Lung (tissue), 12 donors: Measurements from ENCODE around the gene PLPPR5. TPM values are rescaled to one million over a fixed set of nuclear protein-coding genes. Genes with fewer than 3 reads are reported as not detected.

Source experiments
- ATAC-seq: fragments of 200-7000 bp; cut with Tn5 transposase; one replicate; pipeline ENCODE4 v1.9.1; 2020; ENCODE audit warnings: moderate number of reproducible peaks; ENCODE audit not compliant: insufficient read depth, low FRiP score
- DNase-seq, 3 donors: peaks; one replicate each; pipeline ENCODE4 v3.0.0-alpha.2; 2013 to 2017
- H3K27ac ChIP-seq, 2 donors: one replicate each; pipeline ENCODE4 v1.5.1; 2013; ENCODE audit warnings: mild to moderate bottlenecking in 2 of 2, moderate library complexity in 2 of 2, control low read depth in 1 of 2, inconsistent platforms in 1 of 2, low read depth in 1 of 2, low read length in 1 of 2
- H3K27me3 ChIP-seq, 3 donors: one replicate each; pipeline ENCODE4 v1.5.1; 2013; ENCODE audit warnings: low read length in 2 of 3; ENCODE audit not compliant: control insufficient read depth in 3 of 3, insufficient read depth in 3 of 3
- H3K36me3 ChIP-seq, 4 donors: one replicate each; pipeline ENCODE4 v1.5.1; 2013; ENCODE audit warnings: low read length in 4 of 4, mild to moderate bottlenecking in 1 of 4, moderate library complexity in 1 of 4; ENCODE audit not compliant: control insufficient read depth in 4 of 4, insufficient read depth in 4 of 4
- H3K4me1 ChIP-seq, 5 donors: one replicate each; pipeline ENCODE4 v1.5.1; 2013; ENCODE audit warnings: low read length in 5 of 5, mild to moderate bottlenecking in 2 of 5, moderate library complexity in 1 of 5; ENCODE audit not compliant: control insufficient read depth in 5 of 5, insufficient read depth in 5 of 5
- H3K4me3 ChIP-seq: one replicate; pipeline ENCODE4 v1.5.1; 2013; ENCODE audit warnings: mild to moderate bottlenecking, control low read depth, moderate library complexity
- H3K9ac ChIP-seq, 2 donors: one replicate each; pipeline ENCODE4 v1.5.1; 2013; ENCODE audit warnings: low read length in 2 of 2, control low read depth in 1 of 2; ENCODE audit not compliant: insufficient read depth in 1 of 2
- H3K9me3 ChIP-seq, 4 donors: one replicate each; pipeline ENCODE4 v1.5.1; 2013; ENCODE audit warnings: low read length in 3 of 4, mild to moderate bottlenecking in 1 of 4, moderate library complexity in 1 of 4; ENCODE audit not compliant: control insufficient read depth in 4 of 4, insufficient read depth in 3 of 4
- CTCF ChIP-seq: IDR thresholded peaks from 2 replicates; pipeline ENCODE4 v1.5.1; 2012; ENCODE audit warnings: mild to moderate bottlenecking; ENCODE audit errors: control extremely low read depth, extremely low read depth
- WGBS, 2 donors: extraction: QIAGEN DNeasy Blood & Tissue Kit; methylation state at CpG; one replicate each; pipeline ENCODE4 v1.1.7; 2013; 5-methylcytosine and 5-hydroxymethylcytosine counted together
- polyA plus RNA-seq, 2 donors: library from polyadenylated mRNA; stranded (reverse); fragments of 200-250 nt; gene quantifications; one replicate each; pipeline ENCODE4 v1.2.1, GENCODE V29; 2013
- total RNA-seq, 2 donors: library from RNA; depleted of rRNA in 1 of 2; stranded (reverse); fragments of >200 nt in 1 of 2; gene quantifications; one replicate each; pipeline ENCODE4 v1.2.1, GENCODE V29; 2014 to 2021
- donor health status: control.
- donor health status: control.
- donor health status: Bipolar disorder and iron deficiency.
- donor health status: healthy.
- donor health status: DM: yes; HTN: yes; CAD: no.

The PLPPR5 gene
- total and polyA plus RNA-seq, 4 donors, result 0.05 to 1.4 (median 0.21) TPM; not detected in 1

DNA sequence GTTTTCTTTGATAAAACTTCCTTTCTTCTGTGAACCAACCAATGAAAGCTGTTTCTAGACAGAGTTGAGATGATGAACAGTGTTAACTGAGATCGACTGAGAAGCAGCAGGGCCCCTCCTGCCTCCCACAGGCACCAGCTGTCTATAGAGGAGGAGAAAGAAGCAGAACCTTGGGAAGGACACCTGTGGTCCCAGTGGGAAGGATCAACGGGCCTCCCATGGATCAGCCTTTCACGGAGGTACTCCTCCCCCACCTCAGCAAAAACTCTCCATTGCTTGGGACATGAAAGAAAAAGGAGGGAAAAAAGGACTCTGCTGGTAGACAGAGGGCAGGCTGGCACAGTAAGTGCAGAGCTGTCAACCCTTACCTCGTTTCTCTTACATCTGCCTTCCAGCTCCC, 40.5 kb downstream of the PLPPR5 start:
- no peak for TF ChIP-seq CTCF
- Histone ChIP-seq H3K27ac (no peak overlapping the region), H3K36me3 (no peaks in the 10 kb centered on the region), H3K27me3 (no peaks in the 10 kb centered on the region), H3K9ac (no peak overlapping the region), H3K9me3 (no peaks in the 10 kb centered on the region), H3K4me3 (no peak overlapping the region), H3K4me1 (no peaks in the 10 kb centered on the region)
- WGBS, 2 donors, result 49 to 67% methylated on average over 4 of the region's 4 CpGs
- DNase-seq (no peak), ATAC-seq (no peak)

GRCh38 chr1:98963064-98963758, 41.5 kb downstream of the PLPPR5 start:
- 75 to 90% methylated on average over 3 of the region's 3 CpGs for WGBS, 2 donors
- TF ChIP-seq CTCF, result no peak
- Histone ChIP-seq H3K4me3 (no peak overlapping the region), H3K9me3 (no peaks in the 10 kb centered on the region), H3K27me3 (no peaks in the 10 kb centered on the region), H3K27ac (no peak overlapping the region), H3K9ac (no peak overlapping the region), H3K36me3 (no peaks in the 10 kb centered on the region), H3K4me1 (no peaks in the 10 kb centered on the region)
- ATAC-seq (no peak), DNase-seq (no peak)

DNA sequence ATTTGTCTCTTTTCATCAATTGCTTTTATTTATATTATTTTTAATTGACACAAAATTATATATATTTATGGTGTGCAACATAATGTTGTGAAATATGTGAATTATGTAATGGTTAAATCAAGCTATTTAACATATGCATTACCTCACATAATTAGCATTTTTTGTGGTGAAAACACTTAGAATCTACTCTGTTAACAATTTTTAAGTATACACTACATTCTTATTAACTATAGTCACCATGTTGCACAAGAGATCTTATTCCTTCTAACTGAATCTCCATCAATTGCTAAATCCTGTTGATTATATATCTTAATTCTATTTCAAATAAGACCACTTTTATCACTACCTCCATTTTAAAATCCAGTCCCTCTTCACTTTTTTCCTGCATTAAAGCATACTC, 42.5 kb downstream of the PLPPR5 start:
- no peak overlapping the region for H3K27ac ChIP-seq
- ATAC-seq (no peak), DNase-seq (no peak)
- no peaks in the 10 kb centered on the region for H3K9me3 ChIP-seq
- H3K4me1 ChIP-seq, result no peaks in the 10 kb centered on the region
- no peak overlapping the region for H3K9ac ChIP-seq
- H3K27me3 ChIP-seq, result no peaks in the 10 kb centered on the region
- H3K36me3 ChIP-seq, result no peaks in the 10 kb centered on the region
- H3K4me3 ChIP-seq, result no peak overlapping the region
- no peak for TF ChIP-seq CTCF

- ATAC-seq, result no peak
- TF ChIP-seq CTCF, result no peak
- Histone ChIP-seq H3K27me3 (peaks cover 0 to 4% (median 0%) of the 10 kb centered on the region in 3 donors), H3K27ac (no peak overlapping the region), H3K9ac (no peak overlapping the region), H3K4me1 (no peaks in the 10 kb centered on the region), H3K4me3 (no peak overlapping the region), H3K9me3 (no peaks in the 10 kb centered on the region), H3K36me3 (no peaks in the 10 kb centered on the region)
- DNase-seq, result no peak
Observed at GRCh38 chr1:98949621-98950020, 55.0 kb downstream of the PLPPR5 start.
